Activated CD8-positive, alpha-beta memory T cell treated with anti-CD3 and anti-CD28 coated beads, Interleukin-2, amount 50 U/mL, for 1 hour (primary cell): ENCODE measurements around the gene BABAM2.
"Not testable (repeated sequence)": the region's sequence is repeated elsewhere in the genome, so short reads cannot be mapped to it uniquely, and the experiment has no call there.

Experiments used
- DNase-seq: peaks from one replicate; pipeline ENCODE4 v3.0.0-alpha.2; 2020; ENCODE audit errors: extremely low read depth

Gene BABAM2

GRCh38 chr2:28074137-28074536 lies 183.6 kb downstream of the BABAM2 start:
- no peak for DNase-seq

DNA sequence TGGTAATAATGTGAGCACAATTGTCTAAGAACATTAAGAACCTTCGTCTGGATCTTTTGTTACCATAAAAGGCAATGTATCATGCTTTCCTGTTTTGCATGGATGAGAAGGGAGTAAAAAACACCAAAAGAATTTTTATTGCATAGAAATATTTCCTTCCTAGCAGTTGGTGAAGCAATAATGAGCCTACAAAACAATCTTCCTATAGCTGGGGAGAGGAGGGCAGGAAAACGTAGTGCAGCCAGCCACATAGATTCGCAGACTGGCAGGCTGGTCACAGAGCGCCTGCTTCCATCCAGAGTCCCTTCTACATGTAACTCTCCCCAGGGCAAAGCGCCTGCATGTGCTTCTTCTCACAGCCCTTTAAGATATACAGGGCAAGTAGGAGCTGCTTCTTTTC lies 190.4 kb downstream of the BABAM2 start:
- no peak for DNase-seq

DNA sequence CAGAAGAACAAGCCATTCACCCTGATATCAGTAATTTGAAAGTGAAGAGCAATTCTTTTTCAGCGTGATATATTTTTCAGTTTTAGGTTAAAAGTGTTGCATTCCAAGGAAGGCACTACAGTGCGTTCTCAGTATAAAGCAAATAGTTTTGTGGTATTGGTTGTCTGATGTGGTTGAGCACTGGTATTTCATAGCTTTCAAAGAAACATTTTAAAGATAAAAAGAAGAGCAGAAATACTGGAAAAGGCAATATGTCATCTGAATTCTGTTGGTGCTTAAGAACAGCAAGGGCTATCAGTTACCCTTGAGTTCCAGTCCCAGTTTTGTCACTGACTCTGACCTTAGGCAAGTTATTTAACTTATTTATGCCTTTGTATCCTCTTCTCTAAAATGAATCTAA lies 191.6 kb downstream of the BABAM2 start:
- no peak for DNase-seq

DNA sequence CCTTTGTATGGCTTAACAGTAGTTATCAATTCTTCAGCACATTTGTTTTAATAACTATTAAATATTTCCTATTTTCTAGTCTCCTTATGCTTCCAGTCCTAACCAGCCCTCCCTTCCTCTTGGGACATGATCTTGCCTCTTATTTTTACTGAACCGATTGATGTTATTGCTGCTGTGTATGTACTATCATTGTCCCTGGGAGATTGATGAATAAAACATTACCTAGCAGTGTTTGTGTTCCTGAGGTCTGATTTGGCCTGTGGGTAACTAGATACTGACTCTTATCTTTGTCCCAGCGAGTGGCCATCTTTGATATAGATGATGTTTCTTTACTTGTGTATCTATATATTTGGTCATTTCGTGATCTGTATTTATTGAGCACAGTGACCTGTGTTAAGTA lies 192.9 kb downstream of the BABAM2 start:
- DNase-seq = no peak

DNA sequence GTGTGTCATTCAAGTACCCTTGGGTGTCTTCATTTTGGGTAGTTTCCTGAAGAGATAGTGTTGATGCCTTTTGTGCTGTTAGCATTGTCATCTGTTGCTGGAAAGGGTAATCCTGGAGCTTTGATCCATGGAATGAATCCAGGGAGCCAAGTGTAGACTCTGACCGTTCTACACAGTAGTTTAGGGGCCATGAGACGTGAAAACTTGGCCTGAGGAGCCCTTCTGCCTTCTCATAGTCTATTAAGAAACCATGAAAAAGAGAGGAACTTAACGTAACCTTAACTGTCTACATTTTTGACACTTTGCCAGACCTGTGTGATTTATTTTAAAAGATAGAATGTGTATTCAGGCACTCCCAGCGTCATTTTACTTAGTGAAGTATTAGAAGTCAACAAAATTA lies 194.0 kb downstream of the BABAM2 start:
- no peak for DNase-seq

DNA sequence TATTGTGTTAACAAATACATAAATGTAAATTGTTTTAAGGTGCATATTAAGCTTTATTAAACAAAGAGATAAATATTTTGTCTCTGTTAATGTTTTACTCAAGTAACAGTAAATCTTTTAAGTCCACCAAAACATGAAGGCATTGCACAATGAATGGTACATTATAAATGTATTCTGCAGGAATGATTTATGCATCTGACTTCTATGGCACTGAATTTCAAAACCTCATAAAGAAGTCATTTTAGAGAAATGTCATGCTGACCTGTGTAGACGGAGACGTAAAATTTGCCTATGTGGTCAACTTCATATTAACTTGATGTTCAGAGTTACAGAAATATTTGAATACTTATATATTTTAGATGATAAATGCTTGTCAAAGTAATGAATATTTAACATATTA lies 194.7 kb downstream of the BABAM2 start:
- no peak for DNase-seq

- DNase-seq = no peak
Observed at GRCh38 chr2:28086611-28087010, 196.1 kb downstream of the BABAM2 start.

DNA sequence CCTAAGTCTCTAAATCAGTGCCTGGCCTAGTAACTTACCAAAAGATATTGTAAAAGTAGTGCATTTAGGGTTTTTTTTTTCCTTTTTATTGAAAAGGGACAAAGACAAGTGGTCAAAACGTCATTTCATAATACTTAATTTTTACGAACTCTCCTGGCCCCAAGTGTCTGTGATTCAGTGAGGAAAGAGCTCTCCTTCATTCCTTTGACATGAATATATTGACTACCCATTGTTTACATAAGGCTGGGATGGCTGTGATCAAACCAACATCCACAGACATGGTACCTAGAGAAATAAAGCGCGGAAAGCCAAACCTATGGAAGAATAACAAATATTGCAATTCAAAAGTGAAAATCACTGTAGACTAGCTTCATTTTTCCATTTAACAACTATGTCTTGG lies 198.4 kb downstream of the BABAM2 start:
- DNase-seq = no peak

GRCh38 chr2:28089486-28089885 lies 199.0 kb downstream of the BABAM2 start:
- no peak for DNase-seq

DNA sequence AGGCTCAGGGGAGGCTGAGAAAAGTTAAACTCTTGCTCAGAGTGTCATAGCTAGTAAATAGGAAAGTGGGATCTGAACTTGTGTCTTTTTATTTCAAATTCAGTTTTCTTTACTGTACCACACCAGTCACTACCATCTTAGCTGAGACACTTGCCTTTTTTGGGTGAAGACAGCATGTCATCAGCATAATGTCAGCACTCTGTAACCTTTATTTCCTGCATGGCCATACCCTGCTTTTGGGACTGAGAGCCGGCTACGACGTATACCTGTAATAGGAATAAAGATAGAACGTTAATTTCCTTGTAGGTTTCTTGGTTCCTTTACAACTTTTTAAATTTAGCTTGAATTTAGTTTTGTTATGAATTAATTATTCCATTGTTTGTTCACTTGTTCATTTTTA lies 202.8 kb downstream of the BABAM2 start:
- no peak for DNase-seq

- DNase-seq = no peak
Observed at GRCh38 chr2:28093768-28094167, 203.2 kb downstream of the BABAM2 start.

GRCh38 chr2:28094739-28095138 lies 204.2 kb downstream of the BABAM2 start:
- no peak for DNase-seq

DNA sequence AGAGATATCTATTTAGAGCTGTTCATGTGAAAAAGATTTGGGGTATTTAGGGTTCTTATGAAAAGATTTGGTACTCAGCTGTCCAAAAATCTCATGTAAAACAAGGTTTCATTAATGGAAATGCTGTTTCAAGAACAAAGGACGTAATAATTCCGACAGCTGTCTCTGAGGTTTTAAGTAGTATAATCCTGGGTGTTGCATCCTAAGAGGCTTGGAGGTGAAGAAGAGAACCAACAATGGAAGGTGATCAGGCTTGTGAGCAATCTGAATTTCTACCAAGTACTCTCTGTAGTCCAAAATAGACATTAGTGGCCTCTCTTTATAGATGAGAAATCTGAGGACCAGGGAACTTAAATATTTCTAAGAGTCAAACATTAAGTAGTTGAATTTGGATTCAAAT lies 205.1 kb downstream of the BABAM2 start:
- DNase-seq = no peak

GRCh38 chr2:28096421-28096820 lies 205.9 kb downstream of the BABAM2 start:
- DNase-seq = no peak

DNA sequence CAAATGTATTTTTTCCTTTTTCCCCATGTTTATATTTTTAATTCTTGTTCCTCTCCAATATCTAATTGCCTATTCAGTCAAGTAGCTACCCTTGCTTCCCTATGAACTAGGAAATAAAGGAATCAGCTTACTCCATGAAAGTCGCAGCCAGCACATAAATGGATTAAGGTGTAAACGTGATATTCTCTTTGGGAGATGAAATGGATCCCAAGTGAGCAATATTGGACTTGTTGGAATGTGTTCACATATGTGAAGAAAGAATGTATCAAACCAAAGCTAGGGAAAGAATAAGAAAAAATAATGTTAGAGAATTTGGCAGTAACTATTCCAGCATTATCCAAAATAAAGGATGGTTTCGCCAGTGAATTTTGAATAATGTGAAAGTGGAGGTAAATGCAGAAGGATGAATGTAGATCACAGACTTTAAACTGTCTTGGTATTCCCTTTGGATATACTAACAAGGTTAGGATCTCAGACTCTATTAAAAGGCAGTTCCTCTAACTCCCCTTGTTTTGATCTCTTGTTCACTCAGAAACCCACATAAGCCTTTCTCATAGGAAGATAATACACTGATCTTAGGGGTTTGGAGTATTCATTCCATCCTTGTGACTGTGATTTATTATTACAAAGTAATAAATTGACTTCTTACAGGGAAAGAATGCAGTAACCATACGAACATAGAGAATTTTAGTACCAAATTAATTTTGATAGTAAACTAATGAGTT lies 208.1 kb downstream of the BABAM2 start:
- no peak for DNase-seq

GRCh38 chr2:28101123-28101522 lies 210.6 kb downstream of the BABAM2 start:
- DNase-seq = no peak

DNA sequence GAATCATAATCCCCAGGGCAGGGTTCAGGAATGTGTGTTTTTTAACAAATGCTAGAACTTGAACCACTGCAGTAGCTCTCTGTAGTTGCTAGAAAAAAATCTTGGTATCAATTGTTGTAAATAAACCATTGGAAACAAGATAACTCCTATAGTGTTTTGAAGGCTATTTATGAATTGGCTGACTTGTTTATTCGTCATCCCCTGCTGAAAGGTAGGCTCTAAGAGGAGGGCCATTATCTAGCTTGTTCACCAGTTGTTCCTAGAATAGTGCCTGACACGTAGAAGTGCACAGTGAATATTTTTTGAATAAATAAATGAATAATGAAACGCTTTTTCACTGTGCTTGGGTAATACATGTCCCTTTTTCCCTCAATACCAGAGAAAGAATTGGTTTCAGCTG lies 211.4 kb downstream of the BABAM2 start:
- no peak for DNase-seq

GRCh38 chr2:28102455-28102874 lies 211.9 kb downstream of the BABAM2 start:
- DNase-seq = no peak

- DNase-seq = no peak
Observed at GRCh38 chr2:28103611-28104010, 213.1 kb downstream of the BABAM2 start.

DNA sequence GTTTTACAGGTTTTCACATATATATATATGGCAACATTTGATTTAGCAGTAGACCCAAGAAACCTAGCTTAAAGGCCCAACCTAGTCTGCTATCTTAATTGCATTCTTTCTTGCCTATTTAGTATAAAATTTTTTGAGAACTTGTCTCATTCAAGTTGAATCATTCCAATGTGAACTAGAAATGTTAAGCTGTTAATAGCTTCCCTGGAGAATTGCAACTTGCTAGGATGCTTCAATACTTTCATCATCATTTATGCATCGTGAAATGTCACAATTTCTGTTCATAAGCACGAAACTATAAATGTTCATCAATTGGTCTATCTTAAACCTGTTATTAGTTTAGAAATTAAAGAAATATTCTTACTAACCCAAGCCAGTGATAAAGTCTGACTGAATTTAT lies 217.6 kb downstream of the BABAM2 start:
- no peak for DNase-seq

- DNase-seq = not testable (repeated sequence)
Observed at GRCh38 chr2:28113771-28114170, 223.2 kb downstream of the BABAM2 start.

GRCh38 chr2:28117104-28117596 lies 226.6 kb downstream of the BABAM2 start:
- DNase-seq = no peak

DNA sequence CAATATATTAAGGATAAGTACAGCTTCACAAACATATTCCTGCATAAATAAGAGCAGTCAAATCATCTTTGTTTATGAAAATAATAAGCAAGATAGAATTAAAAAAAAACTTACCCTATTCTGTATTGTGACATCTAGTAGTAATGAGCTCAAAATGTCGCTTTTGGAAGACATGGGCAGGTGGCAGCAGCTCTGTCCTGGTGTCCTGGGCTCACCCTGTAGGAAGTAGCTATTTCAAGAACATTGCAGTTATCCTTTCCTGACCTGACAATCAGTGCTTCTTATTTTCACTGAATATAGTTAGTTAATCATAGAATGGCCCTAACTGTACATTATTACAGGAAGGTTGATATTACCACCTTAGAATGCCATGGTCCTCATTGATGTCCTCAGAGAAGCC lies 229.1 kb downstream of the BABAM2 start:
- DNase-seq = no peak
